ENCODE data around the gene SF3A2.

- no peak for TF ChIP-seq CTCF (IDR thresholded peaks at IDR 0.05; ENCODE audit: borderline replicate concordance, extremely low read depth, low read length, poor library complexity, severe bottlenecking)
- TF ChIP-seq EZH2 (IDR thresholded peaks at IDR 0.05; ENCODE audit: borderline replicate concordance, low read depth, low read length, severe bottlenecking), result no peak
Observed at GRCh38 chr19:2234996-2235380, 1.6 kb upstream of the SF3A2 start.

All from DND-41 (cell line).